ENCODE results near the gene CLDND1. TPM values are rescaled to one million over a fixed set of nuclear protein-coding genes. Genes with fewer than 3 reads are reported as not detected.

The CLDND1 gene
- total and polyA plus RNA-seq, 2 of the 13 experiments (the other 11 are each of a cell fraction or from before 2014, with no cell fraction given) = 50.8 to 121 TPM

- no peak for TF ChIP-seq ZBTB21 (CRISPR knock-in tag; IDR thresholded peaks at IDR 0.05)
- peak; percentile 43; the same call in 1 of the 2 replicates for TF ChIP-seq GABPA (IDR thresholded peaks at IDR 0.05; ENCODE audit: low read depth, low read length)
- TF ChIP-seq GABPA (CRISPR knock-in tag; IDR thresholded peaks at IDR 0.05; ENCODE audit: low read depth) = peak; percentile 82
- TF ChIP-seq ATF4 (CRISPR knock-in tag; IDR thresholded peaks at IDR 0.05) = 0 out of 4 replicates have a peak, but pooled peaks of 1 of the 2 experiments have one; percentile 46
- TF ChIP-seq, protein P1, sequence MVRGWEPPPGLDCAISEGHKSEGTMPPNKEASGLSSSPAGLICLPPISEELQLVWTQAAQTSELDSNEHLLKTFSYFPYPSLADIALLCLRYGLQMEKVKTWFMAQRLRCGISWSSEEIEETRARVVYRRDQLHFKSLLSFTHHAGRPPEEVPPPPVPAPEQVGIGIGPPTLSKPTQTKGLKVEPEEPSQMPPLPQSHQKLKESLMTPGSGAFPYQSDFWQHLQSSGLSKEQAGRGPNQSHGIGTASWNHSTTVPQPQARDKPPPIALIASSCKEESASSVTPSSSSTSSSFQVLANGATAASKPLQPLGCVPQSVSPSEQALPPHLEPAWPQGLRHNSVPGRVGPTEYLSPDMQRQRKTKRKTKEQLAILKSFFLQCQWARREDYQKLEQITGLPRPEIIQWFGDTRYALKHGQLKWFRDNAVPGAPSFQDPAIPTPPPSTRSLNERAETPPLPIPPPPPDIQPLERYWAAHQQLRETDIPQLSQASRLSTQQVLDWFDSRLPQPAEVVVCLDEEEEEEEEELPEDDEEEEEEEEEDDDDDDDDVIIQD (CRISPR knock-in tag; IDR thresholded peaks at IDR 0.05; ENCODE audit: low read depth) = peak; percentile 58; the same call in 1 of the 2 replicates
- no peak for TF ChIP-seq ISX (CRISPR knock-in tag; conservative IDR thresholded peaks at IDR 0.05)
- TF ChIP-seq JDP2 (CRISPR knock-in tag; IDR thresholded peaks at IDR 0.05; ENCODE audit: borderline replicate concordance) = no peak
- TF ChIP-seq CREBL2 (CRISPR knock-in tag; IDR thresholded peaks at IDR 0.05; ENCODE audit: borderline replicate concordance) = no peak
- no peak for TF ChIP-seq PRMT3 (CRISPR knock-in tag; IDR thresholded peaks at IDR 0.05; ENCODE audit: borderline replicate concordance, low read depth)
- TF ChIP-seq ZNF33B (CRISPR knock-in tag; IDR thresholded peaks at IDR 0.05) = no peak; the same call in 1 of the 2 replicates
- no peak for TF ChIP-seq SNRNP70 (IDR thresholded peaks at IDR 0.05; ENCODE audit: low read depth, low read length)
- TF ChIP-seq, protein P2, sequence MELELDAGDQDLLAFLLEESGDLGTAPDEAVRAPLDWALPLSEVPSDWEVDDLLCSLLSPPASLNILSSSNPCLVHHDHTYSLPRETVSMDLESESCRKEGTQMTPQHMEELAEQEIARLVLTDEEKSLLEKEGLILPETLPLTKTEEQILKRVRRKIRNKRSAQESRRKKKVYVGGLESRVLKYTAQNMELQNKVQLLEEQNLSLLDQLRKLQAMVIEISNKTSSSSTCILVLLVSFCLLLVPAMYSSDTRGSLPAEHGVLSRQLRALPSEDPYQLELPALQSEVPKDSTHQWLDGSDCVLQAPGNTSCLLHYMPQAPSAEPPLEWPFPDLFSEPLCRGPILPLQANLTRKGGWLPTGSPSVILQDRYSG (CRISPR knock-in tag; IDR thresholded peaks at IDR 0.05) = no peak
- no peak; the same call in 2 of the 3 replicates for TF ChIP-seq MXI1 (IDR thresholded peaks at IDR 0.05; ENCODE audit: borderline replicate concordance, low read depth, low read length)
- TF ChIP-seq RFX3 (CRISPR knock-in tag; IDR thresholded peaks at IDR 0.05) = no peak
- TF ChIP-seq ZNF460 (CRISPR knock-in tag; IDR thresholded peaks at IDR 0.05; ENCODE audit: borderline replicate concordance) = no peak; the same call in 1 of the 2 replicates
- TF ChIP-seq ZIK1 (CRISPR knock-in tag; IDR thresholded peaks at IDR 0.05; ENCODE audit: borderline replicate concordance, low read depth) = no peak
- TF ChIP-seq SIX4 (CRISPR knock-in tag; IDR thresholded peaks at IDR 0.05) = 0 out of 2 replicates have a peak, but pooled peaks have one; percentile 13
- no peak for TF ChIP-seq ZNF337 (CRISPR knock-in tag; IDR thresholded peaks at IDR 0.05; ENCODE audit: borderline replicate concordance, low read depth)
- TF ChIP-seq MXD4 (CRISPR knock-in tag; IDR thresholded peaks at IDR 0.05) = peak; percentile 28; the same call in 1 of the 2 replicates
- peak; percentile 49 for TF ChIP-seq ZNF205 (CRISPR knock-in tag; IDR thresholded peaks at IDR 0.05)
- peak; percentile 55 for TF ChIP-seq AGO2 (optimal IDR thresholded peaks at IDR 0.05; ENCODE audit: low read depth, low read length)
- TF ChIP-seq, protein P3, sequence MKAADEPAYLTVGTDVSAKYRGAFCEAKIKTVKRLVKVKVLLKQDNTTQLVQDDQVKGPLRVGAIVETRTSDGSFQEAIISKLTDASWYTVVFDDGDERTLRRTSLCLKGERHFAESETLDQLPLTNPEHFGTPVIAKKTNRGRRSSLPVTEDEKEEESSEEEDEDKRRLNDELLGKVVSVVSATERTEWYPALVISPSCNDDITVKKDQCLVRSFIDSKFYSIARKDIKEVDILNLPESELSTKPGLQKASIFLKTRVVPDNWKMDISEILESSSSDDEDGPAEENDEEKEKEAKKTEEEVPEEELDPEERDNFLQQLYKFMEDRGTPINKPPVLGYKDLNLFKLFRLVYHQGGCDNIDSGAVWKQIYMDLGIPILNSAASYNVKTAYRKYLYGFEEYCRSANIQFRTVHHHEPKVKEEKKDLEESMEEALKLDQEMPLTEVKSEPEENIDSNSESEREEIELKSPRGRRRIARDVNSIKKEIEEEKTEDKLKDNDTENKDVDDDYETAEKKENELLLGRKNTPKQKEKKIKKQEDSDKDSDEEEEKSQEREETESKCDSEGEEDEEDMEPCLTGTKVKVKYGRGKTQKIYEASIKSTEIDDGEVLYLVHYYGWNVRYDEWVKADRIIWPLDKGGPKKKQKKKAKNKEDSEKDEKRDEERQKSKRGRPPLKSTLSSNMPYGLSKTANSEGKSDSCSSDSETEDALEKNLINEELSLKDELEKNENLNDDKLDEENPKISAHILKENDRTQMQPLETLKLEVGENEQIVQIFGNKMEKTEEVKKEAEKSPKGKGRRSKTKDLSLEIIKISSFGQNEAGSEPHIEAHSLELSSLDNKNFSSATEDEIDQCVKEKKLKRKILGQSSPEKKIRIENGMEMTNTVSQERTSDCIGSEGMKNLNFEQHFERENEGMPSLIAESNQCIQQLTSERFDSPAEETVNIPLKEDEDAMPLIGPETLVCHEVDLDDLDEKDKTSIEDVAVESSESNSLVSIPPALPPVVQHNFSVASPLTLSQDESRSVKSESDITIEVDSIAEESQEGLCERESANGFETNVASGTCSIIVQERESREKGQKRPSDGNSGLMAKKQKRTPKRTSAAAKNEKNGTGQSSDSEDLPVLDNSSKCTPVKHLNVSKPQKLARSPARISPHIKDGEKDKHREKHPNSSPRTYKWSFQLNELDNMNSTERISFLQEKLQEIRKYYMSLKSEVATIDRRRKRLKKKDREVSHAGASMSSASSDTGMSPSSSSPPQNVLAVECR (CRISPR knock-in tag; IDR thresholded peaks at IDR 0.05; ENCODE audit: borderline replicate concordance) = peak; percentile 64; the same call in 1 of the 2 replicates
These were observed at the start of gene CLDND1 (continued) for GRCh38 chr3:98522544-98523281.

Data from HepG2 (cell line).